Measurements from ENCODE around the gene ARHGAP44. TPM values are rescaled to one million over a fixed set of nuclear protein-coding genes. Genes with fewer than 3 reads are reported as not detected.

ARHGAP44 gene
- total RNA-seq, 1 experiment from 2014 or later, result 0.69 TPM

DNA sequence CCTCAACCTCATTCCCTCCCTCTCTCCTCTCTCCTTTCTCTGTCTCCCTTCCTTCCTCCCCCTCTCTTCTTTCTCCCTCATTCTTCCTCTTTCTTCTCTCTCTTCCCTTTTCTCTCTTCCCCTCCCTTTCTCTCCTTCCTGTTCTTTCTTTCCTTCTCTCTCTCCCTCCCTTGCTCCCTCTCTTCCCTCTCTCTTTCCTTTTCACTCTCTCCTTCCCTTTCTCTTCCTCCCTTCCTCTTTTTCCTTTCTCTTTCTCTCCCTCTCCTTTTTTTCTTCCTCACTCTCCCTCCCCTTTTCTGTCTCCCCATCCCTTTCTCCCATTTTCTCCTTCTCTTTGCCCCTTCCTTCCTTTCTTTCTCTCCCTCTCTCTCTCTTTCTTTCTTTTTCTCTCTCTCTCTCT is 236.4 kb downstream of the ARHGAP44 start:
- no peak for DNase-seq (ENCODE audit: low spot score)

DNA sequence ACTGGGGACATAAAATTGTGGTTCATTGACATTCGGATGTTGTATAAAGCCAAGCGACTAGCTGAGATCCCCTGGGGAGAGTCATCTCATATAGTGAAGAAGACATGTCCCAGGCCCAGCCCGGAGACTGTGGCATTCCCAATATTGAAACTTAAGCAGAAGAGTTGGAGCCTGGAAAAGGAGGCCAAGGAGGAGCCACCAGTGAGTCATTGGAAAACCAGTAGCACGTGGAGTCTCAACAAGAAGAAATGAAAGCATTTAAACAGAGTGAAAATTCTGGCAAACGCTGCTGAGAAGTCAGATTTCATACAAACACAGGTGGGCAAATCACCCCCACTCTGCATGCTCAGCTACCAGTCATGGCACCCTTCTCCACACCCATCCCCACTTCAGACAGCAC is 237.9 kb downstream of the ARHGAP44 start:
- DNase-seq (ENCODE audit: low spot score), result no peak

DNA sequence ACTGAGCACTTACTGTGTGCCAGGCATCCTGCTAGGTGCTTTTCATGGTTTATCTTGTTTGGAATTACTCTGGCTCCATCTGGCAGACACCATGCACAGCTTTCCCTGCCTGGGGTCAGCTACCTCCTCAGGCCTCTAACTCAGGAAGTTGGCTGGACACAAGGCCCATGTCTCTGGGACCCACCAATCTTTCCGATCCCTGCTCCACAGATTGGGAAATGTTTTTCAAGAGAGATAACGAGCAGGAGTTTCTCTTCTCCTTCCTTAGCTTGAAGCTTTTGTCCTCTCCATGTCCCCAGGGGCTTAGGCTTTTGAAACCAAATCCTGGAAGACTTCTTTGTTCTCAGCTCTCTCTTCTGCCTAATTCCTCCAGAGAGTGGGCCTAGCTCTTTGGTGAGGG is 240.0 kb downstream of the ARHGAP44 start:
- DNase-seq (ENCODE audit: low spot score), result no peak

DNA sequence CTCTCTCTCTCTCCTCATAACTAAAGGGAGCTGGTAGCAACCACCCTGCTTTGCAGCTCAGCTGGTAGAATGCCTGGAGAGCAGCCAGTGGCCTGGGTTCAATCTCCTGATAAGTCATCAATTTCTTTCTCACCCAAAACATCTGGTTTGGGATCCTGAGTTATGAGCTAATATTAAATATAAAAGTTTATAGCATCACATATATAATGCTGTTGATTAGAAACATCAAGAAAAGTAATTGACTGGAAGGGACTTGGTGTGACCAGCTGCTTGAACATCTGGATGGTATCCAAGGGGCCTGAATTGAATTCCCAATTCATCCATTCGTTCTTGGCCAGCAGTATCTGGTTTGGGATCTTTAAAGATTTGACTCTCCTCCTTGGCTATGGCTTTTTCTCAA is 240.8 kb downstream of the ARHGAP44 start:
- no peak for DNase-seq (ENCODE audit: low spot score)

DNA sequence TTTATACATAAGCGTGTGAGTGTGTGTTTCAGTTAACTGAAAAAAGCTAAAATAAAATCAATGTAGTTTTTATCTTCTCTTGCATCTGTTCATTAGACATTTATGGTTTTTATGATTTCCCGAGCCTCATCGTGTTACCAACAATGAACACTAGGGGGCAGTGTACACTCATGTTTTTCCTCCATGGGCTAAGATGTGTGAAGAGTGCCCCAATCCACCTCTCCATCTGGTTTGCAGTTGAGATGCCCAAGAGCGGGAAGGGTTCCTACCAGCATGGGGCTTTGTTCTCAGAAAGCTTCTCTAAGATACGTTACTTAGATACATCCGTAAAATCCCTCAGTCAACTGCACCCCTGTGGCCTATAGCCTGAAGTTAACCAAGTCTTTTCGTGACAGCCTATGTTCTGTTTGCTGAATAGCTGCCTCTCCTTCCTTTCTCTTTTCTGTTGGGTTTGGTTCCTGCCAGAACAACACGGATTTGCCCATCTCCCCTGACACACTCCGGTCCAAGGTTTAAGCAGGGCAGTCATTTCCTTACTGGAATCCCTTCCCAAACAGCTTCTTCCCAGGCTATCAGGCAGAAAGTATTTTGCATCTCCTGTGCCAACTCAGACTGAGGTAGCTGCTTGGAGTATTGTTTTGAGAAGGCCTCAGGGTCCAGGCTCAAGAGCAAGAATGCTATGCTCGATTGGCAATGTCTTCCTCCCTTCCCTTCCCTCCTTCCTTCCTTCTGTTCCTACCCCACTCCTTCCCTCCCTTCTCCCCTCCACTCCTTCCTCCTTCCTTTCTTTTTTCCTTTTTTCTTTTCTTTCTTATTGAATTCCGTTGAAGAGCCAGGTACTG is 241.4 kb downstream of the ARHGAP44 start:
- DNase-seq (ENCODE audit: low spot score), result peak; percentile 50

DNA sequence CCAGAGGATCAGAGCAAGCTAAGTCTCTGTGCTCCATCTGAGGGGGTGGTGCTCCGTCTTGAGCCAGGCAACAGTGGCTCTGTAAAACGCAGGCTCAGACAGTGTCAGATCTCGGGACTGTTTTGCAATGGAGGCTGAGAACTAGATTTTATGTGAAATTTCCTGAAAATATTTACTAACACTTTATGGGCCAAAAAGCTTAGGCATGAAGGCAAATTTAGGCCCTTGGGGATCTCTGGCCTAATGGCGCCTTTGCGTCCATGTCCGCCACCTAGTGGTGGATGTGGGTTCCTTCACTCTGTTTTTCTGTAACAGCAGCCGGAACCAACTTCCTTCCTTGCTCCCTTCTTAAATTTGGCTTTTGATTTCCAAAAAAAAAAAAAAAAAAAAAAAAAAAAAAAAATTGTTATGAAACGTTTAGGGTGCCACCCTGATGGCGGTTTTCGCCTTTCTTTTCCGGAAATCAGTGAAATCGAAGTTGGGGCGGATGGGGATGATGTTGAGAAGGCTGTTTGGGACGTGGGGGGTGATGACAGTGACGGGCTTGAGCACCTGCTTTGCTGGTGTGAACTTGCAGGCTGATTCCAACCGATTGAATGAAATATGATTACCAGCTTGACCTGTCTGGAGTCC is 242.5 kb downstream of the ARHGAP44 start:
- DNase-seq (ENCODE audit: low spot score), result peak; percentile 46

DNA sequence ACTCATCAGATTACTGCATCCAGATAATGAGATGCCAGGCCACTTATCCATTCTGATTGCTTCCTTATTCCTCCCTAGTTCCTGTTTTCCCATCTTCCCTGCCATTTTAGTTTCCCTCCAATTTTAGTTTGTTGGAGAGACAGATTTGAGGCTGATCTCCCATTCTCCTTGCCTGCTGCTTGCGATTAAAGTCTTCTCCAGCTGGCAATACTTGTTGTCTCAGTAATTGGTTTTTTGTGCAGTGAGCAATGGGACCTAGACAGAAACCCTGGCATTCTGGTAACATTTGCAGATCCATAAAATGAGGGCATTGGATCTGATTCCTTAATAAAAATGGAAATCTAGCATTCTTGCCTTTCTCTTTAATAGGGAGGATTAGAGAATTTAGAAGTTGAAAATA is 246.1 kb downstream of the ARHGAP44 start:
- no peak for DNase-seq (ENCODE audit: low spot score)

DNA sequence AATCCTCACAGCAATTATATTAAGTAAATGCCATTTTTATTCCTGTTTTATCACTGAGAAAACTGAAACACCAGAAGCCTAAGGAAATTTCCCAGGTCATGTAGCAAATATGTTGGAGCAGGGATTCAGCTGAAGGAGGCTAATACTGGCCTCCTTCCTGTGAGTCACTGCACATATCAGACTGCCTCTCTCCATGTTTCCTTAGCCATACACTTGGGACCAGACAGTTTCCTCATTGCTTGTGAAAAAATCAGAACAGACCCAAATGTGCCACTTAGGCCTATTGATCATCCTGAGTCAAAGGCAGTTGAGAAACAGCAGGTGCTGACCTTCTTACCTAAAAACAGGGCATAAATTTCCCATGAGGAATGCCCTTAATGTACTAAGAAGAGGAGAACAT is 247.5 kb downstream of the ARHGAP44 start:
- no peak for DNase-seq (ENCODE audit: low spot score)

DNA sequence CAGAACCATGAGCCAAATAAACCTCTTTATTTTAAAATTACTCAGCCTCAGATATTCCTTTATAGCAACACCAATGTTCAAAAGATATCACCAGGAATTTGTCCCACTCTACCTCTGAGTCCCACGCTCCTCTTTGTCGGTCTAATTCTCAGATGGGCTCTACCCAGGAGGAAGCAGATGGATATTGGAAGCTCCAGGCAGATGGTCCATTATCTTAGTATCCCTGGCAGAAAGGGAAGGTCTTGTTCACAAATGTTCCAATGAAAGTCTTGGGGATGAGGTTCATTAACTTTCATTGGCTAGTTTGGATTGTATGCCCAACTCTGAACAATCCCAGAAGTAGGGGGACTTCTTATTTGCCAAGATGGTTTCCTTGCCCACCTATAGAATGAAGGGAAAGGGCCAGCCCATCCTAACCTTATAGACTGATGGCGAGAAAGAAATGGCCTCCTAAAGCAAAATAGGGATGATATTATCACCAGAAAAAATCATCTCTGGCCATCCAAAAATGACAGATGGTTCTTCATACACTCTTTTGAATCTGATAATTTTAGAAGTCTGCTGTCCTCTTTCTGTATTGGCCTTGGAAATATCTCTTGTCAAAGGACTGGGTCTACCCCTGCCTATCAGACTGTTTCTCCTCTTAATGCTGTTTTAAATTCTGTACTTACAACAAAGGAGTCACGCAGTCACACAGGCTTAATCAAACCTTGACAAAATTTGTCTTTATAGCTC is 249.8 kb downstream of the ARHGAP44 start:
- DNase-seq (ENCODE audit: low spot score), result no peak

Other genes starting within 250 kb of the ARHGAP44 start
- not detected in 2 replicates for gene MYOCD, start 123.6 kb upstream of the ARHGAP44 start, total RNA-seq (2014; rRNA removed; shearing (Covaris generic))
- 90.1 and 90.6 TPM in 2 replicates for gene ELAC2, start 228.5 kb downstream of the ARHGAP44 start, total RNA-seq (2014; rRNA removed; shearing (Covaris generic))